ENCODE results near the gene CRBN.

CRBN gene

DNA sequence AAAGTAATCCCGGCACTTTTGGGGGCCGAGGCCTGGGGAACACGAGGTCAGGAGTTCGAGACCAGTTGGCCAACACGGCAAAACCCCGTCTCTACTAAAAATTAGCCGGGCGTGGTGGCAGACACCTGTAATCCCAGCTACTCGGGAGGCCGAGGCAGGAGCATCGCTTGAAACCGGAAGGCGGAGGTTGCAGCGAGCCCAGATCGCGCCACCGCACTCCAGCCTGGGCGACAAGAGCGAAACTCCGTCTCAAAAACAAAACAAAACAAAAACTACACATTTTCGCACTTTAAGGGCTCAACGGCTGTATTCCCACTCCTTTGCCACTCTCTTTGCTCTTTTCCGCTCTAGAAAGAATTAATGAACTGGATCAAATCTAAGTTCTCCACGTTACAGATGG is 53.5 kb downstream of the CRBN start:
- peaks cover 29% of the 10 kb centered on the region for H3K36me3 ChIP-seq (ENCODE audit: low read depth)
- no peak overlapping the region for H3K27ac ChIP-seq (ENCODE audit: poor library complexity, severe bottlenecking)
- DNase-seq (ENCODE audit: low spot score) (no peak), ATAC-seq (ENCODE audit: low read depth) (no peak)
- peaks cover 4% of the 10 kb centered on the region for H3K4me1 ChIP-seq (ENCODE audit: insufficient read depth, poor library complexity, severe bottlenecking)
- H3K4me3 ChIP-seq (ENCODE audit: severe bottlenecking) = peak overlapping the region; percentile 88
- no peaks in the 10 kb centered on the region for H3K9me3 ChIP-seq (ENCODE audit: severe bottlenecking)
- no peaks in the 10 kb centered on the region for H3K27me3 ChIP-seq (ENCODE audit: insufficient read depth, poor library complexity, severe bottlenecking)
- TF ChIP-seq, protein P1, sequence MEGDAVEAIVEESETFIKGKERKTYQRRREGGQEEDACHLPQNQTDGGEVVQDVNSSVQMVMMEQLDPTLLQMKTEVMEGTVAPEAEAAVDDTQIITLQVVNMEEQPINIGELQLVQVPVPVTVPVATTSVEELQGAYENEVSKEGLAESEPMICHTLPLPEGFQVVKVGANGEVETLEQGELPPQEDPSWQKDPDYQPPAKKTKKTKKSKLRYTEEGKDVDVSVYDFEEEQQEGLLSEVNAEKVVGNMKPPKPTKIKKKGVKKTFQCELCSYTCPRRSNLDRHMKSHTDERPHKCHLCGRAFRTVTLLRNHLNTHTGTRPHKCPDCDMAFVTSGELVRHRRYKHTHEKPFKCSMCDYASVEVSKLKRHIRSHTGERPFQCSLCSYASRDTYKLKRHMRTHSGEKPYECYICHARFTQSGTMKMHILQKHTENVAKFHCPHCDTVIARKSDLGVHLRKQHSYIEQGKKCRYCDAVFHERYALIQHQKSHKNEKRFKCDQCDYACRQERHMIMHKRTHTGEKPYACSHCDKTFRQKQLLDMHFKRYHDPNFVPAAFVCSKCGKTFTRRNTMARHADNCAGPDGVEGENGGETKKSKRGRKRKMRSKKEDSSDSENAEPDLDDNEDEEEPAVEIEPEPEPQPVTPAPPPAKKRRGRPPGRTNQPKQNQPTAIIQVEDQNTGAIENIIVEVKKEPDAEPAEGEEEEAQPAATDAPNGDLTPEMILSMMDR (IDR thresholded peaks at IDR 0.05; ENCODE audit: poor library complexity, severe bottlenecking) = no peak

DNA sequence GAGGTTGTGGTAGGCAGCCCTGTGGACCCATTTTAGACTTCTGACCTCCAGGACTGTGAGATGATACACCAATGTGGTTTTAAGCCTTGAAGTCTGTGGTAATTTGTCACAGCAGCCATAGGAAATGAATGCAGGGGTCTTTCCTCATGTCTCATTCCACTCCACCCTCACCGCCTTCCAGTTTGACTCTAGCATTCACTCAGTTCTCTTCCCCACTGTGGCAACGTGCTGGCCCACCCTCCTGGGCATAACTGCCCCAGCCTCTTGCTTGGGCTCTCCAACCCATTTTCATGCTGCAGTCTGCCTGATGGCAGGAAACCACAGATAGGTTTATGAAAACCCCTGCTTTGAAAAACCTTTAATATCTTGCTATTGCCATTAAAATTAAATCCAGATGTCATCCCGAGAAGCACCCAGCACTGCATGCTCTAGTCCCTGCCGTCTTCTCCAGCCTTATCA is 60.1 kb downstream of the CRBN start:
- ATAC-seq (ENCODE audit: low read depth) (no peak), DNase-seq (ENCODE audit: low spot score) (no peak)
- H3K9me3 ChIP-seq (ENCODE audit: severe bottlenecking) = no peaks in the 10 kb centered on the region
- no peaks in the 10 kb centered on the region for H3K4me1 ChIP-seq (ENCODE audit: insufficient read depth, poor library complexity, severe bottlenecking)
- TF ChIP-seq, protein P1 (IDR thresholded peaks at IDR 0.05; ENCODE audit: poor library complexity, severe bottlenecking) = no peak
- no peak overlapping the region for H3K27ac ChIP-seq (ENCODE audit: poor library complexity, severe bottlenecking)
- H3K36me3 ChIP-seq (ENCODE audit: low read depth) = no peaks in the 10 kb centered on the region
- no peaks in the 10 kb centered on the region for H3K27me3 ChIP-seq (ENCODE audit: insufficient read depth, poor library complexity, severe bottlenecking)
- no peak overlapping the region for H3K4me3 ChIP-seq (ENCODE audit: severe bottlenecking)

DNA sequence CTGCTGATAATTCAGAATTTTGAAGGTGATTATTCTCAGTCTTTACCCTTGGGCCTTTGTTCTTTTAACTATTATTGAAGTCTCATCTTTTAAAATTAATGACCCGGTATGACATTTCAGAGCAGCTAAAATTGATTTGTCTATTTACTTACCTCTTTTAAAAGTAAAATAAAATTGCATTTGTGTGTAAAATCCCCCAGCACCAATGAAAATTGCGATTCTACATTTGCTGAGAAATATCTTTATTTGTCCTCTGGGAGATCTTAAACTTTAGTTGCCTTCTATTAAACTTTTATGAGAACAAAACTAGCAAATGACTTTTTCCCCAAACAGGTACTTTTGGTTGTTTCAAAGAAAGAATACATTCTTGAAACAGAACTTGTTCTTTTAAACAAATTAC is 61.8 kb downstream of the CRBN start:
- Histone ChIP-seq H3K27ac (ENCODE audit: poor library complexity, severe bottlenecking) (no peak overlapping the region), H3K4me1 (ENCODE audit: insufficient read depth, poor library complexity, severe bottlenecking) (no peaks in the 10 kb centered on the region), H3K36me3 (ENCODE audit: low read depth) (no peaks in the 10 kb centered on the region), H3K27me3 (ENCODE audit: insufficient read depth, poor library complexity, severe bottlenecking) (no peaks in the 10 kb centered on the region), H3K4me3 (ENCODE audit: severe bottlenecking) (no peak overlapping the region), H3K9me3 (ENCODE audit: severe bottlenecking) (no peaks in the 10 kb centered on the region)
- TF ChIP-seq, protein P1 (IDR thresholded peaks at IDR 0.05; ENCODE audit: poor library complexity, severe bottlenecking) = no peak
- ATAC-seq (ENCODE audit: low read depth) = no peak
- no peak for DNase-seq (ENCODE audit: low spot score)

DNA sequence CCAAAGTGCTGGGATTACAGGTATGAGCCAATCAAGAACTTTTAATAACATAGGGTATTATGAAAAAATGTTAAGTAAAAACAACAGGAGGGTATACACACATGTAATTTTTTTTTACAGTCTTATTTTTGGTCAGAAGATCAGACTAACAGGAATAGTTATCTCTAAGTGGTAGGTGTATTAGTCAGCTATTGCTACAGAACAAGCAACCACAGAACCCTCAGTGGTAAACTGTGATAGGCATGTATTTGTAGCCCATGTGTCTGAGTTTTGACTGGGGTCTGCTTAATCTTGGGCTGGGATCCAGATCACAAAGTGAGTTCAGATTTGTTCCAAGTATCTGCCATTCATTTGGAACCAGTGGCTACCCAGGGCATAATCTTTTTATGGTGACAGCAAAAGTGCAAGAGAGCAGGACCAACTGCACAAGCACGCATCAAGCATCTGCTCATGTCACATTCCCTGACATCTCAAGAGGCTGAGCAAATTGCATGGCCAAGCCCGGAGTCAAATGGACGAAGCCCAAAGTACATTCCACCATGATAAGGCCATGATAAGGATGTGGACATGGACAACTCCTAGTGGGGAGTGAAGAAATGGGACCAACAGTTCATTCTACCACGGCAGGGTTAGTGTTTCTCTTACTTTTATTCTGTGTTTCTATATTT is 66.3 kb downstream of the CRBN start:
- no peak for ATAC-seq (ENCODE audit: low read depth)
- TF ChIP-seq, protein P1 (IDR thresholded peaks at IDR 0.05; ENCODE audit: poor library complexity, severe bottlenecking) = no peak
- Histone ChIP-seq H3K4me3 (ENCODE audit: severe bottlenecking) (no peak overlapping the region), H3K4me1 (ENCODE audit: insufficient read depth, poor library complexity, severe bottlenecking) (no peaks in the 10 kb centered on the region), H3K9me3 (ENCODE audit: severe bottlenecking) (peaks cover 2% of the 10 kb centered on the region), H3K27ac (ENCODE audit: poor library complexity, severe bottlenecking) (no peak overlapping the region), H3K27me3 (ENCODE audit: insufficient read depth, poor library complexity, severe bottlenecking) (no peaks in the 10 kb centered on the region), H3K36me3 (ENCODE audit: low read depth) (no peaks in the 10 kb centered on the region)
- no peak for DNase-seq (ENCODE audit: low spot score)

DNA sequence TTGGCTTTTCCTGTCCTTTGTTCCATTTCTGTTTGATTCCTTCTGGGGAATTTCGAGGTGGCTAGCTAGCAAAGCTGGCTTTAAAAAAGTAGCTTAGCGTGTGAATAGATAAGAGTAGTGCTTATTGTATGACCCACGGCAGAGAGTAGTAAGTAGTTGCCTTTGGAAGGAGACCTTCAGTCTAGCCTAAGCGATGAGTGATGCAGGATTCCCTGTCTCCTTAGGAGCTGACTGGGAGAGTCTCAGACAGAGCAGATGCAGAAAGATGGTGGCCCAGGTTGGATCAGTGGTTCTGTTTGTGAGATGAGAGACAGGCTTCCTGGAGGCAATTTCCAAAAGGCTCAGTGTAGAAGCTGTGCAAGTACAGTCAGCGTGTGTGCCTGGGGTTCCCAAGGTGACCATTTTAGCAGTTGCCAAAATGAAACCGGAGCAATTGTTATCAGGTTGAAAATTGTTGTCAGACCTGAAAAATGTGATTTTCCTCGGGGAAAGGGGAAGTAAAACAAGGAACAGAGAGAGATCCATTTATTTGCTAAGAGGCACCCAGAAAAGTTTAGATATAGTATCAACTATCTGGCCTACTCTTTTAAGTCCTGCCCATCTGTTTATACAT is 68.6 kb downstream of the CRBN start:
- Histone ChIP-seq H3K9me3 (ENCODE audit: severe bottlenecking) (peaks cover 4% of the 10 kb centered on the region), H3K4me3 (ENCODE audit: severe bottlenecking) (no peak overlapping the region), H3K27me3 (ENCODE audit: insufficient read depth, poor library complexity, severe bottlenecking) (no peaks in the 10 kb centered on the region), H3K36me3 (ENCODE audit: low read depth) (no peaks in the 10 kb centered on the region), H3K27ac (ENCODE audit: poor library complexity, severe bottlenecking) (no peak overlapping the region), H3K4me1 (ENCODE audit: insufficient read depth, poor library complexity, severe bottlenecking) (no peaks in the 10 kb centered on the region)
- DNase-seq (ENCODE audit: low spot score) (no peak), ATAC-seq (ENCODE audit: low read depth) (no peak)
- TF ChIP-seq, protein P1 (IDR thresholded peaks at IDR 0.05; ENCODE audit: poor library complexity, severe bottlenecking) = no peak
